ACC112 (cell line): ENCODE measurements around the gene WSCD2.

Source experiments
- H2AFZ ChIP-seq: fragments of 200-600 bp; sonication (generic); one replicate; pipeline ENCODE4 v1.6.0; 2017; ENCODE audit warnings: antibody characterized with exemption, low read length; ENCODE audit not compliant: unreplicated experiment
- H3K27ac ChIP-seq: fragments of 200-600 bp; sonication (generic); 2 replicates; pipeline ENCODE4 v1.5.1; 2014; ENCODE audit warnings: low read depth, mild to moderate bottlenecking, antibody characterized with exemption, low read length, moderate library complexity
- H3K27me3 ChIP-seq: fragments of 200-600 bp; sonication (generic); 2 replicates; pipeline ENCODE4 v1.6.1; 2014; ENCODE audit warnings: mild to moderate bottlenecking, antibody characterized with exemption, low read length, moderate library complexity, mixed read lengths; ENCODE audit not compliant: insufficient read depth
- H3K36me3 ChIP-seq: fragments of 200-600 bp; sonication (generic); 2 replicates; pipeline ENCODE4 v1.6.1; 2016; ENCODE audit warnings: mild to moderate bottlenecking, antibody characterized with exemption, low read length, moderate library complexity, mixed read lengths; ENCODE audit not compliant: insufficient read depth
- H3K4me1 ChIP-seq: fragments of 200-600 bp; sonication (generic); one replicate; pipeline ENCODE4 v1.6.1; 2016; ENCODE audit warnings: low read length, mixed read lengths; ENCODE audit not compliant: insufficient read depth, unreplicated experiment, control insufficient read depth
- H3K4me3 ChIP-seq: fragments of 200-600 bp; sonication (generic); 2 replicates; pipeline ENCODE4 v1.5.1; 2014; ENCODE audit warnings: mild to moderate bottlenecking, low read depth, low read length
- H3K79me2 ChIP-seq: fragments of 200-600 bp; sonication (generic); one replicate; pipeline ENCODE4 v1.6.0; 2016; ENCODE audit warnings: low read length; ENCODE audit not compliant: control insufficient read depth, unreplicated experiment, insufficient read depth

The WSCD2 gene

DNA sequence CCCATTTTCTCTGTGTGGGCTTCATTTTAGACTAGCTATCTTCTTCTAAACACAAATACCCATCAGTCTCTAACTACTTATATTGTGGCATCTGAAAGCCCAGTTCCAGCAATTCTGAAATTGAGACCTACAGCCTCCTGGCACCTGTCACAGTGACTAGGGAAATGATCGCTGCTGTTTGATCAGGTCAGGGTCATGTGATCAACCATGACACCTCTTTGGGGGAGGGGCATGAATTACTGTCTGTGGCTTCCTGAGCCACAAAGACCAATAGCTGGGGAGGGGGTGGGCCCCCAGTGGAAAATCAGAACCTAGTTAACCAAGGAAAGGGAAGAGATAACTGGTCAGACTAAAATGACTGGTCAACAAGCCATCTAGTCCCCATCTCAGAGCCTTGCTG, 14.1 kb downstream of the WSCD2 start:
- H2AFZ ChIP-seq, result no peak overlapping the region
- peaks cover 3% of the 10 kb centered on the region; the same call in 1 of the 2 replicates for H3K27me3 ChIP-seq
- H3K79me2 ChIP-seq, result no peaks in the 10 kb centered on the region
- no peak overlapping the region for H3K27ac ChIP-seq
- H3K36me3 ChIP-seq, result no peaks in the 10 kb centered on the region
- no peak overlapping the region for H3K4me3 ChIP-seq
- H3K4me1 ChIP-seq, result no peaks in the 10 kb centered on the region

DNA sequence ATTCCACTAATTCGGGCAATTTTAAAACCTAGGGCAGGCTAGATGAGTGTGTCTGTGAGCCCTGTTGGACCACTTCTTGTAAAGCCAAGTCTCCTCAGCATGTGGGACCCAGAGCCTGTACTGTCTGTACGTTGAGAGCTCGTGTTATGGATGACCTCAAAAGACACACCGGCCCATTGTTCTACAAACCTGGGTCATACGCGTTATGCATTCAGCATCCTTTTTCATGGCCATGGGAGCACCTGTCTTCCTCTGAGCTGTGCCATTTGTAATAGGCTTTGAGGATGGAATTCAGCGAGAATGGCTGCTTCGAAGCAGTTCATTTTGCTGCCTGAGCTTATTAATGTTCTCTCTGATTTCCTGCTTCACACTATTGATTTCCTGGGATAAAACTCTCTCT, 15.0 kb downstream of the WSCD2 start:
- no peak overlapping the region for H2AFZ ChIP-seq
- peaks cover 3% of the 10 kb centered on the region; the same call in 1 of the 2 replicates for H3K27me3 ChIP-seq
- H3K4me3 ChIP-seq, result no peak overlapping the region

DNA sequence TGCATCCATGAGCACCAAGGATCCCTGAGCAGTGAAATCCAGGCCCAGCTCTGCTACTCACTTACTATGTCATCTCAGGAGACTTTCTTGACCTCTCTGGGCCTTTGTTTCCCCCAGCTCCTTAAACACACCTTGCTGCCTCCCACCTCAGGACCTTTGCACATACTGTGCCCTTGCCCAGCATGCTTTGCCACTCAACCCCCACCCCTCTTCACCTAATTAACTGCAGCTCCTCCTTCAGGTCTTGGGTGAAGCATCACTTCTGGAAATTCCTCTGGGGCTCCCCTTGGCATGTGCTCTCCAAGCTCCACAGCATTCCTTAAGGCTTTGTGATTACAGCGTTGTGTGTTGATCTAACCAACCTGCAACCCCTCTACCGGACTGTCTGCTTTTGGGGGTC, 15.9 kb downstream of the WSCD2 start:
- no peaks in the 10 kb centered on the region for H3K79me2 ChIP-seq
- H3K36me3 ChIP-seq, result no peaks in the 10 kb centered on the region
- H2AFZ ChIP-seq, result no peak overlapping the region
- H3K4me3 ChIP-seq, result no peak overlapping the region
- no peak overlapping the region for H3K27ac ChIP-seq
- peaks cover 4% of the 10 kb centered on the region for H3K27me3 ChIP-seq
- H3K4me1 ChIP-seq, result no peaks in the 10 kb centered on the region

More for the DNA sequence above, 15.0 kb downstream of the WSCD2 start:
- Histone ChIP-seq H3K79me2 (no peaks in the 10 kb centered on the region), H3K27ac (no peak overlapping the region), H3K36me3 (no peaks in the 10 kb centered on the region), H3K4me1 (no peaks in the 10 kb centered on the region)

DNA sequence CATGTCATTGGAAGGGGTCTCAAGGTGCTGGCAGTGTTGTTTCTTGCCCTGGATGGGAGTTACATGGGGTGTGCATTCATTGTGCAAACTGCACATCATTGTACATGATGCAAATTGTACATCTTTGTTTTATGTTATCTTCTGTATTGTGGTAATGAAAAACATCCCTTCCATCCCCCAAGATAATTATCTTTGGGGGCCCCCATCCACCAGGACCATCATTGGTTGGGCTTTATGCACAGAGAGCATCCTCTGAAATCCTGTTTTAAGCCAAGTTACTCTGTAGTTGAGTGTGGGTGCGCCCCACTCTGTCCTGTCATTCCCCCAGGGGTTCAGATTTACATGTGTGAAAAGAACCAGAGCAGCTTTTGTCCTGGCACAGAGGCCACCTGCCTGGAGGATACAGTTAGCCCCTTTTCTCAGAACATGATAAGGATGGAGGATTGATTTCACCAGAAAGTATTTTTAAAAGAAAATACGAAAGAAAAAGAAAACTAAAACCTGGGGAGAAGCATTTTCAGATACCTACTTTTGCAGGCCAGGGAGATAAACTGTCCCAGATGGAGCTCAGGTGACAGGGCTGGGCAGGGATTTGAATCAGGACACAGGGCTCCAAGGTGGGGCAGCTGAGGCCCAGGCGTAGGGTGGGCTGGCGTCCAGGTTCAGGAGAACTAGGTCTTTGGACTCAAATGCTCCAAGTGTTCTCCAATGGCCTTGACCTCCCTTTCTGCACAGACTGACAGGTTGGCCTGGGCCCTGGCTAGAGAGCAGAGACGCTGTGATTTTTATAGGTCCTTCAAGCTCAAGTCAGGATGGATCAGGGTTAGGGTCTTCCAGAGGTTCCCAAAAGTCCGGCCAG, 17.2 kb downstream of the WSCD2 start:
- no peak overlapping the region for H3K4me3 ChIP-seq
- no peaks in the 10 kb centered on the region for H3K79me2 ChIP-seq
- H3K36me3 ChIP-seq, result no peaks in the 10 kb centered on the region
- H3K4me1 ChIP-seq, result no peaks in the 10 kb centered on the region
- H3K27ac ChIP-seq, result no peak overlapping the region
- peaks cover 14% of the 10 kb centered on the region for H3K27me3 ChIP-seq
- H2AFZ ChIP-seq, result no peak overlapping the region

DNA sequence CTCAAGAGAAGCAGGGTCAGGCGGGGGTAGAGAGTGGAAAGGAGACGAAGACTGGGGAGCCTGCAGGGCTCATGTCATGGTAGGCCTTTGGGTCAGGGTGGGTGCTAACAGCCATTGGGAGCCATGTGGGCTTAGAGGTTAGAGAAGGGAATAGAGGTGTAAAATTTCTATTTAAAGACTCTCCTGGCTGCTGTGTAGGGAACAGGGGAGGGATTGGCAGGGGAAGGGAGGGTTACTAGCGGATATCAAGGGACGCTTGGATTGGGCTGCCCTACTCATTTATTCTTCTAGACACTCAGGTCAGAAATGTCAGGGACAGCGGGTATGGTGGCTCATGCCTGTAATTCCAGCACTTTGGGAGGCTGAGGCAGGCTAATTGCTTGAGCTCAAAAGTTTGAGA, 18.2 kb downstream of the WSCD2 start:
- Histone ChIP-seq H3K79me2 (no peaks in the 10 kb centered on the region), H3K27me3 (peaks cover 15% of the 10 kb centered on the region), H2AFZ (no peak overlapping the region), H3K4me3 (no peak overlapping the region), H3K27ac (no peak overlapping the region), H3K36me3 (no peaks in the 10 kb centered on the region), H3K4me1 (no peaks in the 10 kb centered on the region)

DNA sequence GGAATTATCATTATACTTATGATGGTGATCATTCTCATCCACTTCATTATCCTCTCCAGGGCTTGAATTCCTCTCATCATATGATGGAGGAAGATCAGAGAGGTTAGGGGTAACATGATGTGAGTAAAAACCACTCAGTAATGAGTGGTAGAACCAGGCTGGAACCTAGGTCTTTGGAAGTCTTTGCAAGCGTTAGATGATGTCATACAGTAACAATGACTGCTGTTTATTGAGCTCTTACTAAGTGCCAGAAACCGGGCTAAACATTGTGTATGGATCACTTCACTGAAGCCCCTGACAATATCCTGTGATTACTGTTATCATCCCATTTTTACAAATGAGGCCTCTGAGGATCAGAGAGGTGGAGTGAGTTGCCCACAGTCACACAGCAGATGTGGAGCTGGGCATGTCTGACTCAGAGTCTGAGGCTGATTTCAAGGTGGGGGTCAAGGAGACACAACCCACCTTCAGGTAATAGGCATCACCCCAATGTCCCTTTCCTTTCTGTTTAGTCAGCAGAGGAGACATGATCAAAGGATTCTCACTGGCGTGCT, 19.5 kb downstream of the WSCD2 start:
- Histone ChIP-seq H3K4me1 (no peaks in the 10 kb centered on the region), H3K4me3 (no peak overlapping the region), H2AFZ (no peak overlapping the region), H3K27me3 (peaks cover 15% of the 10 kb centered on the region), H3K36me3 (no peaks in the 10 kb centered on the region), H3K27ac (no peak overlapping the region), H3K79me2 (no peaks in the 10 kb centered on the region)

DNA sequence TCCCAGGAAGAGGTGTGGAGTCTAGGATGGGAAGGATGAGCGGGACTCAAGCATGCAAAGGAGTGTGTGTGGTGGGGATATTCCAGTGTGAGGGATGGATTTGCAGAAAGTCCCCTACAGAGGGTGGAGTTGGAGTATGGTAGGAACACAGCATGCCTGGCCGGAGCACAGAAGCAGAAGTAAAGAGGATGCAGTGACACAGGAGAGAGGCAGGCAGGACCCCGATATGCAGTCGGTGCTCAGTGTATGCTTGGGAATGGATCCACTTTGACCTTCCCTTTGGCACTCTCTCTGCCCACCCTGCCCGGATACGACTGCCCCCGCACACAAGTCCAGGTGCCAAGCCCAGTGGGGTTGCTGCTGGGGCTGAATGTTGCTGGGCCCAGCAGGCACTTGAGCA, 21.3 kb downstream of the WSCD2 start:
- Histone ChIP-seq H3K79me2 (no peaks in the 10 kb centered on the region), H3K27me3 (peaks cover 15% of the 10 kb centered on the region), H3K27ac (no peak overlapping the region), H3K36me3 (no peaks in the 10 kb centered on the region), H2AFZ (no peak overlapping the region), H3K4me3 (no peak overlapping the region), H3K4me1 (no peaks in the 10 kb centered on the region)

DNA sequence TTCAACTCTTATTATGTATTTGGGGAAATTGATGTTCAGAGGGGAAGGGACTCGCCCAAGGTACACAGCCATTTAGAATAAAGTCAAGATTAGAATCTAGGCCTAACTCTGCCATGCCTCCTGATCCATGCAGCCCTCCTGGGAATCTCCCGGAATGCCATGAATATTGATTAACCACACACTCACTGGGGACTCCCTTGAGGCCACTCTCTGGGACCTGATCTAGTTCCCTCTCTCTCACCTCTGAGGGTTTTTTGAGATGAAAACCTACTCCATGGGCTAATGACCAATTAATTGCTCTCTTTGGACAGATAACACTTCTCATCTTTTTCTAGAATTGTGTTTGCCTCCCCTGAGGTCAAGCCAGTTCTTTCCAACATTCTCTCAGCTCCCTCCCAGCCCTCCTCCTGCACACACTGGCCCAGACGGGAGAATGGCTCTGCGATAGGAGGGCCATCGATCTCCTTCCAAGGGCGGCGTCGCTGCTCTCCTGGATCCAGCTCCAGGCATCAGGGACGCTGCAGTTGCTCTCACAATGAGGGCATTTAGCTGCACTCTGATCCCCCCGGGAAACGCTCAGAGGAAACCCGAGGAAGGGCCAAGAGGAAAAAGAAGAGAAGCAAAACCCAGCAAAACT, 22.6 kb downstream of the WSCD2 start:
- H2AFZ ChIP-seq, result no peak overlapping the region
- H3K4me1 ChIP-seq, result no peaks in the 10 kb centered on the region
- H3K36me3 ChIP-seq, result no peaks in the 10 kb centered on the region
- H3K79me2 ChIP-seq, result no peaks in the 10 kb centered on the region
- H3K4me3 ChIP-seq, result no peak overlapping the region
- H3K27me3 ChIP-seq, result peaks cover 19% of the 10 kb centered on the region
- no peak overlapping the region for H3K27ac ChIP-seq

DNA sequence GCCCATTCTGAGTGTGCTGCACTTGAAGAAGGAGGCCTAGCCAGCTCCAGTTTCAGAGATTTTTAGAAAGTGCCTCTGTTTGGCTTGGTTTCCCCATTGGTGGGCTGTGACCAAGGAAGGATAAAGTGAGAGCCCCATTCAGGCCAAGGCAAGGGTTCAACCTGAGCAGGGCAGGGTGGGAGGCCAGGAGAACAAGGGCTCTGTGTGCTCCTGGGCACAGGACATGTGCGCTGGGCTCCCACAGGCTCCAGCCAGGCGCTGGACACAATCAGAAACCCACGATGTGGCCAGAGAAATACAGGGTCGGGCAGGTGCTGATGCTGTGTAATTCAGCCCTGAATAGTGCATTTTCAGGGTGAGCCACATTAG, 23.1 kb downstream of the WSCD2 start:
- H3K36me3 ChIP-seq, result no peaks in the 10 kb centered on the region
- no peaks in the 10 kb centered on the region for H3K4me1 ChIP-seq
- no peak overlapping the region for H3K27ac ChIP-seq
- peaks cover 20% of the 10 kb centered on the region for H3K27me3 ChIP-seq
- H2AFZ ChIP-seq, result no peak overlapping the region
- no peak overlapping the region for H3K4me3 ChIP-seq
- H3K79me2 ChIP-seq, result no peaks in the 10 kb centered on the region

DNA sequence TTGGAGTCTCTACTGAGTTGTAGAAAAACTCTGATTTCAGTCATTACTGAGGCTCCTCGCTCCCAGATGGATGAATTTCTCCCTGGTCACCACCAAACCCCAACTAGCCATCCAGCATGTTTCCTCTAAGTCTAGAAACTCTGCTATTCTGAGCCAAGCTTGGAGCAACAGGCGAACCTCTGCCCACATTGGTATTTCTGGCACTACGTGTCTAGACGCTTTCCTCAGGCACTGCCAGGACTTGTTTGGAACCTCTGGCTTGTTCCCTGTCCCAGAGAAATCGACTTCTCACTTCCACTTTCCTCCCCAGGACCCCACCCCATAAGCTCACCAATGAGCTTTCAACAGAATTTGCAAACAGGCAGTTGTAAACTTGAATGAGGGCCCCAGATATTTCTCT, 27.6 kb downstream of the WSCD2 start:
- Histone ChIP-seq H3K27ac (no peak overlapping the region), H3K4me3 (no peak overlapping the region), H3K27me3 (peaks cover 11% of the 10 kb centered on the region; the same call in 1 of the 2 replicates), H3K79me2 (no peaks in the 10 kb centered on the region), H3K4me1 (no peaks in the 10 kb centered on the region), H3K36me3 (no peaks in the 10 kb centered on the region), H2AFZ (no peak overlapping the region)
